ENCODE measurements around the gene ZSWIM4.

DNA sequence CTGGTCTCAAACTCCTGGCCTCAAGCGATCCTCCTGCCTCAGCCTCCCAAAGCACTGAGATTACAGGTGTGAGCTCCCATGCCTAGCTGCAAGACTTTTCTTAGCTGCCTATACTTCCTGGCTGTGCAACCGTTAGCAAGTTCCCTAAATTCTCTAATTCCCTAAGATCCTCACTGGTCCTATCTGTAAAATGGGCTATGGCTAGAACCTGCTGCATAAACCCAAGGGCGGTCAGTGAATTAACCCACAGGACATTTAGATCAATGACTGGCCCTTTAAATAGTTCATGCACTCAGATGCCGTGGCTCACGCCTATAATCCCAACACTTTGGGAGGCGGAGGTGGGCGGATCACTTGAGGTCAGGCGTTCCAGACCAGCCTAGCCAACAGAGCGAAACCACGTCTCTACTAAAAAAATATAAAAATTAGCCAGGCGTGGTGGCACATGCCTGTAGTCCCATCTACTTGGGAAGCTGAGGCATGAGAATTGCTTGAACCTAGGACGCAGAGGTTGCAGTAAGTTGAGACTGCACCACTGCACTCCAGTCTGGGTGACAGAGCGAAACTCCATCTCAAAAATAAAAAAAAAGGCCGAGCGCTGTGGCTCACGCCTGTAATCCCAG, 25.1 kb upstream of the ZSWIM4 start:
- TF ChIP-seq CTCF (IDR thresholded peaks at IDR 0.05) (no peak), POLR2A (IDR thresholded peaks at IDR 0.05) (no peak)
